Measurements from ENCODE around the gene OR7C1.

- TF ChIP-seq EP300 (IDR thresholded peaks at IDR 0.05) (no peak), CTCF (IDR thresholded peaks at IDR 0.05) (no peak)
Measured at GRCh38 chr19:14772467-14772866, 62.5 kb downstream of the OR7C1 start.

Data from esophagus muscularis mucosa (tissue), 3 donors.